ENCODE data around the gene FOXB2.
"Not testable (repeated sequence)": the region's sequence is repeated elsewhere in the genome, so short reads cannot be mapped to it uniquely, and the experiment has no call there.

The FOXB2 gene

DNA sequence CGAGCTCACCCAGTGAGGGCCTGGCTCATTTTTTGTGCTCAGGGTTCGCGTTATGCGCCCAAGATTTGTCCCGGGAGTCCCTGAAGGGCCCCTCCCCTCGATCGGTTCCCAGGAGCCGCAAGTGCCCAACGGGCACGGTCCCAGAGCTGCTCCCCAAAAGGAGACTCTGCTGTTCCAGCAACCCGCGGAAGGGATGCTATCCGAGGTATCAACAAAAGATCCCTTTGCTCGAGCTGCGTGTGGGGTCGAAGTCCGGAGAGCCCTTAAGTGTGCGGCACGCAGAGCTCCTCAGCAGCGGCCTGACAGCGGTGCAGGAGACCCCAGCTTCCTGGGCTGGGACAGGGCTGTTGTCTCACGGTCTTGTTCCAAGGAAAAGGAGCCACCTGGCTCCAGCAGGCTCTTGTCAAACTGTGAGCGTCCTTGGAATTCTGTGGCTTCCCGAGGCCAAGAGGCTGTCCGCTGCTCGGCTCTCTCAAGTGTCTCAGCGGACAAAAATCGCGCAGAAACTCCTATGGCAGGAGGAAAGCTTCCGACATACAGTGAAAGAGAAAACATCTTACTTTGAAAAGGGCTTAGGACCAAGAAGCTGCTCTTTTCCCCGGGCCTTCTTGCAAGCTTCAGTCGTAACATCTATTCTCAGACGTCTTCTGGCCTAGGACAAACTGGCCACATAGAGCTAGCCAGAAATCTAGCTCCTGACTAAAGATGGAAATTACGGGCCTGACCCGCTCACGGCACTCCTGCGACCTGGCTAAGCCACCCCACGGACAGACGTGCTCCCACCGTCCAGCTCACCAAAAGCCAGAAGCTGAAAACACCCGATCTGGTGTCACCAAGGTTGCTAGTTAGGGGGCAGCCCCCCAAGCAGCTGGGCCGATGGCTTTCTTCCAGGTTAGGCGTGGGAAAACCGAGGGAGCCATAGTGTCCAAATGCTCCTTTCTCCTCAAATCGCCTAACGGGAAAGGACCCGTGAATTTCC lies 2.6 kb upstream of the FOXB2 start:
- DNase-seq (ENCODE audit: low spot score): no peak

DNA sequence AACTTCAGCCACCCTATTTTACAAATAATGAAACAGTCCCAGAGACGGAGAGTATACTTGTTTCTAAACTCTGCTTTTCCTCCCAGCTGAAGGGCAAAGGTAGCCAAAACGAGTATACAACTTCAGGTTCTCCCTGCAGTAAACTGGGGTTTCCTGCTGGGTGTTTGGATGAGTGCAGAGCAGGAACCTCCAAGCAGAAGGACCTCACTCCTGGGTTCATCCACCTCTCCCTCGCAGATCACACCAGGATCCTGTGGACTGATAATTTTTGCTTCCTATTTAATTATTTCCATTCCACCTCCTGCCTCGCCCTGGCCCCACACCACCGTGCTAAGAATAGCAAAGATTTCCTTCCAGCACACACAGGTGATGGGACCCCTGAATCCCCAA lies 2.0 kb upstream of the FOXB2 start:
- DNase-seq (ENCODE audit: low spot score): no peak

GRCh38 chr9:77018058-77018968 lies 1.1 kb upstream of the FOXB2 start:
- DNase-seq (ENCODE audit: low spot score): peak; percentile 51

GRCh38 chr9:77018969-77019235 lies 553 bp upstream of the FOXB2 start:
- no peak for DNase-seq (ENCODE audit: low spot score)

GRCh38 chr9:77019926-77020412 lies 514 bp downstream of the FOXB2 start:
- DNase-seq (ENCODE audit: low spot score): no peak

- DNase-seq (ENCODE audit: low spot score): no peak
These were observed 1.2 kb downstream of the FOXB2 start for GRCh38 chr9:77020413-77021290.

DNA sequence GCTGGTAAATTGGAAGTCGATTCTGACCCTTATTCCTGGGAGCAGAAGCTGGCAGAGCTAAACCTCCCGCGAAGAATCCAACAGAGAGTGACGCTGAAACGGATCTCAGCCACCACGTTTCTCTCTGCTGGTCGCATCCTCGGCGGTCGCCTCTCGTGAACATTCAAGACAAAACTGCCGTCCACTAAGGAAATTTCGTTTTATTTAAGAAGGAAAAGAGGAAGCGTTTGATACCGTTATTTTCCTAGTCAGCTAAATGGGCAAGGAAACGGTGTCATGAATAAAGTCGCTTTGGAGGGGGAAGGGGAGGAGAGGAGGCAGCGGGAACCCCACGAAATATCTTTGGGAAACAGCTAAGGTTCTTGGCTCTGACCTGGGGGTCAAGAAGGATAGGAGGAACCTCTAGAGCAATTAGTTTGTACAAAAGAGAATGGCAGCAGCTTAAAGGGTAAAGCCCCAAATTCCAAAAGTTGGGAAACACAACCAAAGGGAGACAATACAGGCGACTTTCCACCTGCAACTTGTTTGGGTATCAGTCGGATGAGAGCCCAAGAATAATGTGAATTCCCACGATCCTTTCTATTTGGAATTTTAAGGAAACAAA lies 1.9 kb downstream of the FOXB2 start:
- DNase-seq (ENCODE audit: low spot score): no peak

- no peak for DNase-seq (ENCODE audit: low spot score)
These were observed 2.7 kb downstream of the FOXB2 start for GRCh38 chr9:77021922-77022782.

DNA sequence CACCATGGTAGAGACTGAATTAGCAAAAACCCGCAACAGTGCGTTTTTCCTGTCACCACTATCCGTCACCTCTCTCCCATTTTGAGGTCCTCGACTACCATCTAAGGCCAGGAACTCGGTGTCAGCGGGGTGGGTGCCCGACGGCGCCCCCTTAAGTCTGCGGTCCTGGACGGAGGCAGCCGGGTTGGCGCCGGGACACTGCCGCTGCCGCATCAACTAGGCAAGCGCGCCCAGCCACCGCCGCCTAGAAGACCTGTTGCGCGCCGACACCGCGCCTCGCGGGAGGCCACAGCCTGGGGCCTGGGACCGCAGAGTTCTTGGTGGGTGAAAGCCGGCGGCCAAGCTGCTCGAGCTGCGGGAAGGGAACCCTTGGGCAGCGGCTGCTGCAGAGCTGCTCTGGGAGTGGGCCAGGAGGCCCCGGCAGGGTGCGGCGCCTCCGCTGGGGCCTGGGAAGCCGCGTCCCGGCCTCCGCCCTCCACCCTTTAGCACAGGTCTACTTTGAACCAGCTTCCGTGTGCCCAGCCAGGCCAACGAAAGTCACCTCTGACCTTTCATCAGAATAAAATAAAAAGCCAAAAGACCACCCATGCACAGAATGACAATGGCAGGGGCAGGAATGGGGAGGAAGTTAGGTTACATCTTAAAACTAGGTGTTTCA lies 3.5 kb downstream of the FOXB2 start:
- DNase-seq (ENCODE audit: low spot score): no peak

DNA sequence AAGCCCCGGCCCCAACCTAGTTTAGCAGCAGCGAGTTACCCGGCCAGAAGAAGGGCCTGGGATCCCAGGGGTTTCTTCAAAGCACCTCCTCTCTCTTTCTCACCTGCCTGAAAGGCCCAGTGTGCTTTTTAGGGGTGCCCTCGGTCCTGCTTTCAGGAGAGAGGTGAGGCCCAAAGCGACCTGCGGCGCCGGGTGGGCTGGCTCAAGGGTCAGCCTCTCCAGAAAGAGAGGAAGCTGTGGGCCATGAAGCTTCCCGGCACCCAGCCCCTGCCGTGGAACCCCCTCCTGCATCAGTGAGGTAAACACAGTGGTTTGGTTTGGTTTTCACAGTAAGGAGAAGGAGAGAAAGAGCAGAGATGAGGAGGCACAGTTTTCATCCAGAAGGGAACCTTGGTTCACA lies 4.3 kb downstream of the FOXB2 start:
- no peak for DNase-seq (ENCODE audit: low spot score)

DNA sequence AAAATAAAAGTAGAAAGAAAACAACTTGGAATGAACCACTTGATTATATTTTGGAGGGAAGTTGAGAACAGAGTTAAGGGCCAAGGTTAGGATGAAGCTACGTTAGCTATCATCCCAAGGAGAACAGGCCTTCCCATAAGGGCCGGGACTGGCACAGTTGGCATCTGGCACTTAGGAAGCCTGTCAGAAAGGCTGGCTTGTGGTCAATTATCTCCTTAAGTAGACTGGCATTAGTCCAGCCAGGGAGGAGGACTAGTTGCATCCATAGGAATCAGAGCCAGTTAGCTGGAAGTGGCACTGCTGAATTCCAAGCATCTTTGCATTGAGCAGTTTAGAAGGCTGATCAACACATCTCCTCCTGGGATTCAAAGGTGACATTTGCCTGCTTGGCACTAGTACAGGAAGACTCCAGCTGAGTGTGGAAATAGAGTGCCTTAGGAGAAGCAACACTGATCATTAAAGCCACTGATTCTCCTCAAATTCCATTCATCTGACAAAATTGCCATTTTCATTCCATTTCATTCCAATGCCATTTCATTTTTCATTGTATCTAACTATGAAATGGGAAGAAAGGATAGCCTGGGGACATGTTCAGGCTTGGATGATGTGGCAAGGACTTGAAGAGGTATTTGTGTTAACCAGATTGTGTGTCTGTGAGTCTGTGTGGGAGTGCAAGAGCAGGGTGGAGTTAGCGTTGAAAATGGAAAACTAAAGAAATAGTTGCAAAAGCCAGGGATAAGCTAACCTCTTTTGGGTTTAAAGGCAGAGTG lies 5.5 kb downstream of the FOXB2 start:
- DNase-seq (ENCODE audit: low spot score): no peak

DNA sequence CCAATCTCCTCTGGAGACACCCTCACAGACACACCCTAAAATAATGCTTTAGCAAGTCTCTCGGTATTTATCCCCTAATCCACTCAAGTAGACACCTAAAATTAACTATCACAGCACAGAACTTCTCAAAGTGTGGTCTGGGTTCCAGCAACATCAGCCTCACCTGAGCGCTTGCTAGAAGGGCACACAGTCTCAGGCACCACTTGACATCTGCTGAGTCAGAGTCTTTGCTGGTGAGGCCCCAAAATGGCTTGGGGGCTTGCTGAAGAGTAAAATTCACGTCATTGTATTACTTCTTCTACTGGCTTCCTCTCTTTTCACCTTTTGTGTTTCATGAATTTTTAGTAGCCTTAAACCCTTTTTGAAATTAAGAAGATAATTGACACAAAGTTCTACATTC lies 9.0 kb downstream of the FOXB2 start:
- no peak for DNase-seq (ENCODE audit: low spot score)

DNA sequence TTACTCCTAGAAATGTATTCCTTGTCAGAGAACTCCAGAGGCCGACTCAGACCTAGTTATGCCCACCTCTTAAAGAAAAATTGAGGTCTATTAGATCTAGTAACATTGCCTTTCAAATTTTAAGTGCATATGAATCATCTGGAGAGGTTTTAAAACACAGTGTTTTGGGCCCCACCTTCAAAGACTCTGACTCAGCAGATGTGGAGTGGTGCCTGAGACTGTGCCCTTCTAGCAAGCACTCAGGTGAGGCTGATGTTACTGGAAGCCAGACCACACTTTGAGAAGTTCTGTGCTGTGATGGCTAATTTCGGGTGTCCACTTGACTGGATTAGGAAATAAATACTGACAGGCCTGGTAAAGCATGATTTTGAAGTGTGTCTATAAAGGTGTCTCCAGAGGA lies 10.6 kb downstream of the FOXB2 start:
- no peak for DNase-seq (ENCODE audit: low spot score)

DNA sequence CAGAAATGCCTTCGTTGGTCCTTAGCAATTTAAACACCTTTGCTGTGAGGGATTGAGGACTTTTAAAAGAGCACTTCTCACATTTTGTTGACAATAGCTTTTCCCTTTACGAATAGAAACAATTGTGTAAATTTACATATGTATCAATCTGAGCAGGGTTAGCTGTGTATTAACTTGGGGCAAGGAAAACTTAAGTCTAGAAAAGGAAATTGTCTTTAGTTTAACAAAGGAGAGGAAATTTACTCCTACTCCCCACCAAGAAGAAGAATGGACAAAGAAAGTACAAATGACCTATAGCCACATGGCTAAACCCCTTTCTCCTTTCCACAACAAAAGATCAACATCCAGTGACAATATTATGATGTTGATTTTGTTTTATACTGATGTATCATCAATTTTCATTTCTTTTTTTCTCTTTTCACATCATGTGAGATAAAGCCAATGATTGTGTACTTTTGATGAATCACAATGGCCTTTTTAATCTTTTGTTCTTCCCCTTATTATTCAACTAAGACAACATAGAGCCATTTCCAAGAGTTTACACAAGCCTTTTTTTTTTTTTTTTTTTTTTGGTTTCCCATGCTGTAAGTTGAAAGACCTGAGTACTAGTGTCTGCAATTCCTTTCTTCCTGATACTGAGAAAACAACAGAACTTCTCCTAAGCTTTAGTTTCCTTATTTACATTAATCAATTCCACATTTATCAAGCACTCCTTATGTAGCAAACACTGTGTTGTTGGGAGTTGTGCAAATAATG lies 19.0 kb downstream of the FOXB2 start:
- no peak for DNase-seq (ENCODE audit: low spot score)

DNA sequence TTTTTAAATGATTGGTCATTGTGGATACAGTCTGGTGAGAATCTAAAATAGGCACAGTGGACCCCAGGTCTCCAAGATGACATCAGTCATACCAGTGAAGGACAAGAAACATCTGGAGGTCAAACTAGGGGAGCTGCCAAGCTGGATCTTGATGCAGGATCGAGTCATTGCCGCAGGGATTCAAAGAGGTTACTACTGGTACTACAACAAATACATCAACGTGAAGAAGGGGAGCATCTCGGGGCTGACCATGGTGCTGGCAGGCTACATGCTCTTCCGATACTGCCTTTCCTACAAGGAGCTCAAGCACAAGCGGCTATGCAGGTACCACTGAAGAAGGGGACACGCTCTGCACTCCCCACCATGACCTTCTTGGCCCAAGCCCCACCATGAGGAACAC lies 20.9 kb downstream of the FOXB2 start:
- DNase-seq (ENCODE audit: low spot score): no peak

GRCh38 chr9:77043743-77044142 lies 24.3 kb downstream of the FOXB2 start:
- DNase-seq (ENCODE audit: low spot score): not testable (repeated sequence)

DNA sequence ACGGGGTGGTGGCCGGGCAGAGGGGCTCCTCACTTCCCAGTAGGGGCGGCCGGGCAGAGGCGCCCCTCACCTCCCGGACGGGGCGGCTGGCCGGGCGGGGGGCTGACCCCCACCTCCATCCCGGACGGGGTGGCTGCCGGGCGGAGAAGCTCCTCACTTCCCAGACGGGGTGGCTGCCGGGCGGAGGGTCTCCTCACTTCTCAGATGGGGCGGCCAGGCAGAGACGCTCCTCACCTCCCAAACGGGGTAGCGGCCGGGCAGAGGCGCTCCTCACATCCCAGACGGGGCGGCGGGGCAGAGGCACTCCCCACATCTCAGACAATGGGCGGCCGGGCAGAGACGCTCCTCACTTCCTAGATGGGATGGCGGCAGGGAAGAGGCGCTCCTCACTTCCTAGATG lies 41.2 kb downstream of the FOXB2 start:
- DNase-seq (ENCODE audit: low spot score): not testable (repeated sequence)

GRCh38 chr9:77063645-77064285 lies 44.3 kb downstream of the FOXB2 start:
- DNase-seq (ENCODE audit: low spot score): peak; percentile 33
